Mucosa of descending colon (tissue), 3 donors: ENCODE data around the gene IRAK2. TPM values are rescaled to one million over a fixed set of nuclear protein-coding genes. Genes with fewer than 3 reads are reported as not detected.

Experiments used
- ATAC-seq: fragments of 200-7000 bp; cut with Tn5 transposase; one replicate; pipeline ENCODE4 v1.9.1; 2020; ENCODE audit warnings: mild to moderate bottlenecking, moderate library complexity
- DNase-seq, 3 donors: peaks; one replicate each; pipeline ENCODE4 v3.0.0-alpha.2; 2020
- H3K36me3 ChIP-seq: fragments of 200-600 bp; one replicate; pipeline ENCODE4 v1.8.0; 2021; ENCODE audit warnings: low read depth, mild to moderate bottlenecking
- H3K4me1 ChIP-seq: fragments of 200-600 bp; one replicate; pipeline ENCODE4 v1.8.0; 2021; ENCODE audit warnings: low read depth, mild to moderate bottlenecking
- H3K4me3 ChIP-seq: fragments of 200-600 bp; one replicate; pipeline ENCODE4 v1.8.0; 2021; ENCODE audit warnings: mild to moderate bottlenecking
- H3K9me3 ChIP-seq: fragments of 200-600 bp; one replicate; pipeline ENCODE4 v1.8.0; 2021; ENCODE audit warnings: mild to moderate bottlenecking
- intact Hi-C, 2 donors: fragments of 100-400 bp; cut with DNase I in 1 of 2; cut with micrococcal nuclease in 1 of 2; formaldehyde crosslinking; loops; one replicate each; pipeline versions ENCODE4 v1.11.0 to v1.11.1; 2022; cut with DNase I, micrococcal nuclease
- total RNA-seq, 3 donors: library from RNA; stranded (reverse); fragmentation: NEBNext Ultra II Directional in 2 of 3; extraction: Animal tissue kit (Norgen Biotek cat#: 25700) in 2 of 3; gene quantifications; one replicate each; pipeline versions ENCODE4 v1.2.1 to v1.2.4, GENCODE V29; 2021 to 2023
- TF ChIP-seq, protein P1 (sequence below): fragments of 200-600 bp; IDR thresholded peaks from one replicate; pipeline ENCODE4 v1.8.0; 2022; ENCODE audit warnings: antibody characterized with exemption, mild to moderate bottlenecking
- donor health status: DM: no; HTN: no; CAD: no; lungs with moderate emphysema.
- donor health status: DM: no; HTN: no; CAD: no.
- donor health status: DM: no; HTN: yes; CAD: no.

The IRAK2 gene
- total RNA-seq, 3 donors from 2014 or later = 1.1 to 3.2 (median 2.4) TPM

DNA sequence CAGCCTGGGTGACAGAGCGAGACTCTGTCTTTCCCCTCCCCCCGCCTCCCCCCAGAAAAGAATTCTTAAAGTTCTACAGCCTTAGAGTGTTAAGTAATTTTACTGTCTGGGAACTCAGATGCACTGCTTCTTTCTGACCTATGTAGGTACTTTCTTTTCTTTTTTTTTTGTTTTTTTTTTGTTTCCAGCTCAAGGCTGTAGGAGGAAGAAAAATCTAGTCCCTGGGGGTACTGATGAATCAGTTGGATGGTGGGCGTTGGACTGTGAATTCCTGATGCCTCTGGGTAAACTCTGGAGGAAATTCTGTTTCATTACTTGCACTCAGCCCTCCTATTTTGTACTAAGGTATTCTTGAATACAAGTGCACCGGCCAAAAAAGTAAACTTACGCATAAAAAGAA is 117.2 kb downstream of the IRAK2 start:
- DNase-seq (no peak), ATAC-seq (no peak)
- no peaks in the 10 kb centered on the region for H3K9me3 ChIP-seq
- TF ChIP-seq, protein P1, sequence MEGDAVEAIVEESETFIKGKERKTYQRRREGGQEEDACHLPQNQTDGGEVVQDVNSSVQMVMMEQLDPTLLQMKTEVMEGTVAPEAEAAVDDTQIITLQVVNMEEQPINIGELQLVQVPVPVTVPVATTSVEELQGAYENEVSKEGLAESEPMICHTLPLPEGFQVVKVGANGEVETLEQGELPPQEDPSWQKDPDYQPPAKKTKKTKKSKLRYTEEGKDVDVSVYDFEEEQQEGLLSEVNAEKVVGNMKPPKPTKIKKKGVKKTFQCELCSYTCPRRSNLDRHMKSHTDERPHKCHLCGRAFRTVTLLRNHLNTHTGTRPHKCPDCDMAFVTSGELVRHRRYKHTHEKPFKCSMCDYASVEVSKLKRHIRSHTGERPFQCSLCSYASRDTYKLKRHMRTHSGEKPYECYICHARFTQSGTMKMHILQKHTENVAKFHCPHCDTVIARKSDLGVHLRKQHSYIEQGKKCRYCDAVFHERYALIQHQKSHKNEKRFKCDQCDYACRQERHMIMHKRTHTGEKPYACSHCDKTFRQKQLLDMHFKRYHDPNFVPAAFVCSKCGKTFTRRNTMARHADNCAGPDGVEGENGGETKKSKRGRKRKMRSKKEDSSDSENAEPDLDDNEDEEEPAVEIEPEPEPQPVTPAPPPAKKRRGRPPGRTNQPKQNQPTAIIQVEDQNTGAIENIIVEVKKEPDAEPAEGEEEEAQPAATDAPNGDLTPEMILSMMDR = no peak
- H3K4me3 ChIP-seq = no peak overlapping the region
- no peaks in the 10 kb centered on the region for H3K36me3 ChIP-seq
- intact Hi-C loops = no loop called here
- no peaks in the 10 kb centered on the region for H3K4me1 ChIP-seq

DNA sequence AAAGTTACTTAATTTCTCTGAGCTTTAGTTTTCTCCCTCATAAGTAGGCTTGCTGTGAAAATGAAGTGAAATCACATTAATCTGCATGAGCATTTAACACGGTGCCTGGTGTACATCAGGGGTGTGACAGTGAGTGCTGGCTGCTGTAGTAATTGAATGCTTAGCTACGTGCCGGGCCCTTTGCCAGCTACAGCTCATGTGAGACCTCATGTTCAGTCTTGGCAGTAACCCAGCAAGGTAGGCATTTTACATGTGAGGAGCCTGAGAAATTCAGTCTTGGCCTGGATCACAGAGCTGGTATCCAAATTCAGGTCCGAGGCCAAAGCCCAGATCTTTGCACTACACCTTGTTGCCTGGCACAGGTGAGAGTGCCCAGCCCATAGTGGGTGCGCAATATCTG is 118.9 kb downstream of the IRAK2 start:
- intact Hi-C loops = no loop called here
- no peak for DNase-seq
- no peak for ATAC-seq
- no peak overlapping the region for H3K4me3 ChIP-seq
- TF ChIP-seq, protein P1 = no peak
- no peaks in the 10 kb centered on the region for H3K36me3 ChIP-seq
- no peaks in the 10 kb centered on the region for H3K9me3 ChIP-seq
- no peaks in the 10 kb centered on the region for H3K4me1 ChIP-seq

DNA sequence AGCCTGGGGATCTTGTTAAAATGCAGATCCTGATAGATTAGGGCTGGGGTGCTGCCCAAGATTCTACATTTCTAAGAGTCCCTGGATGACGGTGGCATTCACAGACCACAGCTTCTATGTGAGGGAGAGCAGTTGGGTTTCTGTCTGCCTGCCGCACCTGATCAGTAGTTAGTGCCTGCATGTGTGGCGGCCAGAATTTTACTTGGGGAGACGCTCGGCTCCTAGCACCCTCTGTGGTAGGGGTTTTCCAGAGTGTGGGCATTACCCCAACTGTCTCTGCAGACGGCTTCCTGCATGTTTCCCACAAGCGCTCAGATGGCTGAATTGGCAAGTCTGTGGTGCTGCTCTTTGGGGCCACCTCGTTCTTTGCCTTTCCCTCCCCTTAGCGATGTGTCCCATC is 119.8 kb downstream of the IRAK2 start:
- no peaks in the 10 kb centered on the region for H3K36me3 ChIP-seq
- intact Hi-C loops = no loop called here
- no peak for DNase-seq
- TF ChIP-seq, protein P1 = no peak
- no peaks in the 10 kb centered on the region for H3K9me3 ChIP-seq
- H3K4me1 ChIP-seq = no peaks in the 10 kb centered on the region
- no peak for ATAC-seq
- H3K4me3 ChIP-seq = no peak overlapping the region

DNA sequence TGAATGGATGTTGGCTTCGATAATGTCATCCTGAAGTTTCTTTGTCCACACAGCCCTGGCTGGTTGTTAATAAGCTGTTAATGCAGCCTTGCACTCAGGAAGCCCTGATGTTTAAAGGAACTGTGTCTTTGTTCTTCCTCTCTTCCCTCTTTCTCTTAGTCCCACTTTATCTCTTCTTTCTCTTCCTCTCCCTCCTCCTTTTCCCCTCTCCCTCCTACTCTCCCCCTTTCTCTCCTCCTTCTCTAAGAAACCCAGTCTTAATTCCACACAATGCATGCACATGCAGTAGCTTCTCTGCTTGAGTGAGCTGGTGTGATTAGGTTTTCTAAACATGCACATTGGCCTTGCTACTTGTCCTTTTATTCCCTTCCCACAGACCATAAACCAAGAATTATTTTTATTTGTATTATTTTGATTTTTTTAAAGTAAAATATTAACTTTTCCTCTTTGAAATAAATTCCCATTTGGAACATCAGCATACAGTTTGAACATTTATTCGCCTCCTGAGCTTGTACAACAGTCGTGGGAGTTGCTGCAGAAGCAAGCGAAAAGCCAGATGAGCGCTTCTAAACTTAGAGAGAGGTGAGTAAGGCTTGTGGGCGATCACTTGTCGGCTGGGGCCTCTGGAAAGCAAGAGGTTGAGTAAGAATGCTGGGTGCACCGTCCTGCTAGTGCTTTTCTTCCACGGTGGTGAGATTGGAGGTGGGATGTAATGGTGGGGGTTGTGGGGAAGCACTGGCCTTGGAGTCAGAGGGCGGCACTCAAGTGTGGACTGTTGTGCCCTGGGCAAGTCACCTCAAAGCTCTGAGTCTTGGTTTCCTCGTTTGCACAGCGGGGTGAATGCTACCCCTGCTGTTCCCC is 120.8 kb downstream of the IRAK2 start:
- intact Hi-C loops = no loop called here
- Histone ChIP-seq H3K4me1 (no peaks in the 10 kb centered on the region), H3K36me3 (no peaks in the 10 kb centered on the region), H3K4me3 (no peak overlapping the region), H3K9me3 (no peaks in the 10 kb centered on the region)
- DNase-seq (no peak), ATAC-seq (no peak)
- TF ChIP-seq, protein P1 = no peak

DNA sequence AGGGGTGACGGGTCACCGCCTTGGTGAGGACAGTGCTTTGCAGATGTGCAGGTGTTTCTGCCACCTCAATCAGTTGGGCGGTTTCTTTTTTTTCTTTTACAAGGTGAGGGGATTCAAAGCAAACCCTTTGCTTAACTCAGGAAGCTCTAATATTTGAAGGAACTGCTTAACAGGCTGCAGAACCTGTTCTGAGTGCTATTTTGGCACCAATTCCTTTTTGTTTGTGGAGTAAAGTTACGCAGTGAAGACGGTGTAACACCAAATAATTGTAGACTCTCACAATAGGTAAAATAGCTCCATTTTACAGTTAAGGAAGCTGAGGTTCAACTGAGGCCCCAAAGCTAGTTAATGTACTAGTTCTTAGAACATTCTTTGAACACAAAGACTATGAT is 121.4 kb downstream of the IRAK2 start:
- DNase-seq (no peak), ATAC-seq (no peak)
- intact Hi-C loops = no loop called here
- no peaks in the 10 kb centered on the region for H3K4me1 ChIP-seq
- no peaks in the 10 kb centered on the region for H3K36me3 ChIP-seq
- H3K4me3 ChIP-seq = no peak overlapping the region
- no peaks in the 10 kb centered on the region for H3K9me3 ChIP-seq
- TF ChIP-seq, protein P1 = no peak
